ENCODE data around the gene OTULIN.
A peak's percentile ranks its signal among the peaks of the same experiment; 100 is the strongest.

The OTULIN gene

GRCh38 chr5:14664270-14665100, at the start of gene OTULIN:
OTULIN (plus strand) TSS chr5:14664718; CDS start chr5:14664826, 108 bp downstream.
- Histone ChIP-seq H3K9me3 (no peaks in the 10 kb centered on the region), H3K4me3 (peak within 1 kb of the TSS; percentile 56), H3K27me3 (ENCODE audit: low read depth) (no peaks in the 10 kb centered on the region), H3K4me1 (peaks cover 16% of the 10 kb centered on the region), H3K36me3 (replicated peaks) (no peaks in the 10 kb centered on the region)
- in situ Hi-C loops (cut with MboI; ENCODE audit: low sequenced_read_pairs), result no loop called here
- DNase-seq (ENCODE audit: low spot score in 2 of 2), result peak; percentile 80 to 85

- no peaks in the 10 kb centered on the region for H3K36me3 ChIP-seq (replicated peaks)
- no peaks in the 10 kb centered on the region for H3K9me3 ChIP-seq
- no peak for DNase-seq (ENCODE audit: low spot score in 2 of 2)
- no peaks in the 10 kb centered on the region for H3K27me3 ChIP-seq (ENCODE audit: low read depth)
- in situ Hi-C loops (cut with MboI; ENCODE audit: low sequenced_read_pairs), result no loop called here
- no peaks in the 10 kb centered on the region for H3K4me1 ChIP-seq
- no peak overlapping the region for H3K4me3 ChIP-seq
Observed at GRCh38 chr5:14615365-14615764, 49.2 kb upstream of the OTULIN start.

DNA sequence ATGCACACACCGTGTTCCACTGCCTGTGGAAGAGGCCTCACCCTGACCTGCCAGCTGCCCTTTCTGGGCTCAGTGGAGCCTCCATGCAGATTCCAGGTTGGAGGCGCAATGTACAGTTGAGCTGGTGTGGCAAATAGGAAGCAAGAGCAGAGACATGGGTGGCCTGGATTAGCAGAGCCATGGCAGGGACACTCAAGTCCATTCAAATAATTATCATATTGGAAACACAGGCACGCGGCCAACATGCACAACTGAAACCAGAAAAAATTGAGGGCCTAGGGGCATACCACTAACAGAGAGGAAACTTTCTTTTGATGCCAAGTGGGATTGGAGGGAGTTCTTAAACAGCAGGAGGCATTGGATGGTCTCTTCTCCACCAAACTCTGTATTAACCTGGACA, 47.1 kb upstream of the OTULIN start:
- H3K9me3 ChIP-seq, result no peaks in the 10 kb centered on the region
- H3K4me1 ChIP-seq, result no peaks in the 10 kb centered on the region
- in situ Hi-C loops (cut with MboI; ENCODE audit: low sequenced_read_pairs), result no loop called here
- no peak for DNase-seq (ENCODE audit: low spot score in 2 of 2)
- no peaks in the 10 kb centered on the region for H3K27me3 ChIP-seq (ENCODE audit: low read depth)
- H3K36me3 ChIP-seq (replicated peaks), result no peaks in the 10 kb centered on the region
- no peak overlapping the region for H3K4me3 ChIP-seq

DNA sequence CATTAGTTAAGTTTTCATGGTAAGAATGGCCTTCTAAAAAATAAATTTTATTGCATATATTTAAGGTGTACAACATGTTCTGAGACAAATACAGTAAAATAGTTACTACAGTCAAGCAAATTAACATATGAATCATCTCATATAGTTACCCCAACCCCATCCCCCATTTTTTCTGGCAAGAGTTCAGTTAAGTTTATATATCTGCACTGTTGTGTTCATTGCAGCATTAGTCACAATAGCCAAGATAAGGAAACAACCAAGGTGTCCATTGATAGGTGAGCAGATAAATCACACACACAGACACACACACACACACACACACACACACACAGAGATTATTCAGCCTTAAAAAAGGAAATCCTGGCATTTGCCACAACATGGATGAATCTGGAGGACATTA, 37.2 kb upstream of the OTULIN start:
- no peaks in the 10 kb centered on the region for H3K4me1 ChIP-seq
- no peak overlapping the region for H3K4me3 ChIP-seq
- no peaks in the 10 kb centered on the region for H3K27me3 ChIP-seq (ENCODE audit: low read depth)
- no peak for DNase-seq (ENCODE audit: low spot score in 2 of 2)
- in situ Hi-C loops (cut with MboI; ENCODE audit: low sequenced_read_pairs), result no loop called here
- no peaks in the 10 kb centered on the region for H3K9me3 ChIP-seq
- no peaks in the 10 kb centered on the region for H3K36me3 ChIP-seq (replicated peaks)

GRCh38 chr5:14628346-14628745, 36.2 kb upstream of the OTULIN start:
- Histone ChIP-seq H3K4me1 (no peaks in the 10 kb centered on the region), H3K9me3 (no peaks in the 10 kb centered on the region), H3K36me3 (replicated peaks) (no peaks in the 10 kb centered on the region), H3K4me3 (no peak overlapping the region), H3K27me3 (ENCODE audit: low read depth) (no peaks in the 10 kb centered on the region)
- in situ Hi-C loops (cut with MboI; ENCODE audit: low sequenced_read_pairs), result no loop called here
- DNase-seq (ENCODE audit: low spot score in 2 of 2), result peak; percentile 14 to 79

DNA sequence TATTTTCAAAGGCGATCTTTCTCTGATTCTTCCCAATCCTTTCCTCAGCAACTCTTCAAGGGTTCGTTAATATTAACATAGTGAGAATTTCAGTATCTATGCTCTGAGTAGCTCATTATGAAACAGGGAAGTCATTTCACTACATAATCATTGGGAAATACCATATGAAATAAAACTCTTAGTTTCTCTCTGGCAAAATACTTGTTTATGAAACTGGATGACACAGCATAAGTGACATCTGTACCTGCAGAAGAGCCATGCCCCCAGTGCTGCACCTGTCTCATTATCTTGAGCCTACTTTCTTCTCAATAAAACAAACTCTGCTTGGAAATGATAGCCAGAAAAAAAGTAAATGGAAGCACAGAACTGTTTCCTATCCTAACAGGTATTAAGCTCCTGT, 33.8 kb upstream of the OTULIN start:
- no peaks in the 10 kb centered on the region for H3K9me3 ChIP-seq
- H3K4me3 ChIP-seq, result no peak overlapping the region
- no peaks in the 10 kb centered on the region for H3K4me1 ChIP-seq
- in situ Hi-C loops (cut with MboI; ENCODE audit: low sequenced_read_pairs), result loop anchor here (10.0 kb wide), 1 partner anchor 266 kb away; no protein-coding TSS in a partner anchor
- DNase-seq (ENCODE audit: low spot score in 2 of 2), result no peak
- no peaks in the 10 kb centered on the region for H3K27me3 ChIP-seq (ENCODE audit: low read depth)
- H3K36me3 ChIP-seq (replicated peaks), result no peaks in the 10 kb centered on the region

DNA sequence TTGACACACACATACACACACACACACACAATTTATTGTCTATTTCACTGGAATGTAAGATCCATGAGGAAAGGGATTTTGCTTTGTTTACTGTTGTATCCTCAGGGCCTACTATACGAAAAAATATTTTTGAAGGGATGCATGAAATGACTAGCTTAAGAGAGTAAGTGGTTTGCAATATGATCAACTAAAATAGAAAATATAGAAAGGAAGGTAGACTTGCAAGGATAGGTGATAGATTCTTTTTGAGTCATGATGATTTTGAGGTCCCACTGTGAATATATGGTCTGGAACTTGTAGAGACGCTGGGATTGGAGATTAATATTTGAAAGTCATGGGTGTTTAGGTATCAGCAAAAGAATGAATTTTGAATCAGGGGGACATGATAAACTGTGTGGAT, 28.9 kb upstream of the OTULIN start:
- Histone ChIP-seq H3K9me3 (no peaks in the 10 kb centered on the region), H3K4me3 (no peak overlapping the region), H3K36me3 (replicated peaks) (no peaks in the 10 kb centered on the region), H3K4me1 (no peaks in the 10 kb centered on the region), H3K27me3 (ENCODE audit: low read depth) (no peaks in the 10 kb centered on the region)
- in situ Hi-C loops (cut with MboI; ENCODE audit: low sequenced_read_pairs), result loop anchor here (10.0 kb wide), 1 partner anchor 271 kb away; no protein-coding TSS in a partner anchor
- DNase-seq (ENCODE audit: low spot score in 2 of 2), result no peak

DNA sequence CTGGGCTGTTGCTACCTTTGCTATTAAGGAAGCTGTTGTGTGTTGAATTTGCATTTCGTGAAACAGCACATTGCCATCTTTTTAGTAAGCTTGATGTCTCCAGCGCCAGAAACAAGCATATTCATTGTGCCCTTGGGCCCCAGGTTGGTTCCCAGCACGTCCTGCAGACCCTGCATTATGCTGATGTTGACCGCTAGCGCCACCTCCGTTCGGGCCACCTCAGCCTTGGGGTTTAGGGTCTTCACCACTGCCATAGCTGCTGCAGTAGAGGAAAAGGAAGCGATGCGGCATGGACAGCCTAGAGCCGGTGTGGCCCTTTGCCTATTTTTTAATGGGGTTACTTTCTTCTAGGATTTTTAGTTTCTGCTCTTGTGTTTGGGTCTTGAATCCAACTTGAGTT, 23.8 kb upstream of the OTULIN start:
- H3K27me3 ChIP-seq (ENCODE audit: low read depth), result no peaks in the 10 kb centered on the region; the same call in 1 of the 2 replicates
- DNase-seq (ENCODE audit: low spot score in 2 of 2), result peak in 1 of 2 experiments; percentile 8
- in situ Hi-C loops (cut with MboI; ENCODE audit: low sequenced_read_pairs), result loop anchor here (10.0 kb wide), 1 partner anchor 656 kb away; no protein-coding TSS in a partner anchor
- H3K4me3 ChIP-seq, result no peak overlapping the region
- H3K36me3 ChIP-seq (replicated peaks), result no peaks in the 10 kb centered on the region
- H3K4me1 ChIP-seq, result no peaks in the 10 kb centered on the region
- no peaks in the 10 kb centered on the region for H3K9me3 ChIP-seq

DNA sequence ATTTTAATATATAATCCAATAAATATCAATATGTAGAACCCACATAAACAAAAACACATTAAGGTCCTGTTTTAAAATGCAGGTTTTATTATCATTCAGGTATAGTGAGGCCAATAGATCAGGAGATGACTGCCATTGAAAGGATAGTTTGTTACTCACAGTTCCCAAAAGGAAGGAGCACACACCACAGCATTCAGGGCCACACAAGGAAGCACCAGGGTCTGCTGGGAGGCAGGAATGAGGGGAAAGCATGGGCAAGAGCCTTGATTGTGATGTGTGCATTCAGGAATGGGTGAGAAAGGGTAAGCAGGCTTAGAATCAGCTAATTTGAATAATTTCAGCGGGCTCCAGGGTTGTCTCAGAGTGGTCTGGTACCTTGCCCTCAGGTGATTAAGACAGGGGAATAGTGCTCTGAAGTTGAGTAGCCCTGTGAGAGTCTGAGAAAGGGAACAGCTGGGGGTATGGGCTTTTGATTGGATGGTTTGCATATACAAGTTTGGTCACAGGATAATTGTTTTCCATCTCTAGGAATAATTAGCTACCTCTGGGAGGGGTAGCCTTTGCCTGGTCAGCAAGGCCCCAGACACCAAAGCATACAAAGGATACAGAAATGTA, 19.8 kb upstream of the OTULIN start:
- in situ Hi-C loops (cut with MboI; ENCODE audit: low sequenced_read_pairs), result loop anchor here (10.0 kb wide), 1 partner anchor 660 kb away; no protein-coding TSS in a partner anchor
- Histone ChIP-seq H3K4me3 (no peak overlapping the region), H3K9me3 (no peaks in the 10 kb centered on the region), H3K36me3 (replicated peaks) (no peaks in the 10 kb centered on the region), H3K27me3 (ENCODE audit: low read depth) (peaks cover 4% of the 10 kb centered on the region; the same call in 1 of the 2 replicates), H3K4me1 (no peaks in the 10 kb centered on the region)
- no peak for DNase-seq (ENCODE audit: low spot score in 2 of 2)

- no peak for DNase-seq (ENCODE audit: low spot score in 2 of 2)
- no peaks in the 10 kb centered on the region for H3K4me1 ChIP-seq
- no peaks in the 10 kb centered on the region for H3K9me3 ChIP-seq
- H3K4me3 ChIP-seq, result no peak overlapping the region
- no peaks in the 10 kb centered on the region for H3K36me3 ChIP-seq (replicated peaks)
- peaks cover 16% of the 10 kb centered on the region for H3K27me3 ChIP-seq (ENCODE audit: low read depth)
- in situ Hi-C loops (cut with MboI; ENCODE audit: low sequenced_read_pairs), result no loop called here
Observed at GRCh38 chr5:14650052-14650451, 14.5 kb upstream of the OTULIN start.

DNA sequence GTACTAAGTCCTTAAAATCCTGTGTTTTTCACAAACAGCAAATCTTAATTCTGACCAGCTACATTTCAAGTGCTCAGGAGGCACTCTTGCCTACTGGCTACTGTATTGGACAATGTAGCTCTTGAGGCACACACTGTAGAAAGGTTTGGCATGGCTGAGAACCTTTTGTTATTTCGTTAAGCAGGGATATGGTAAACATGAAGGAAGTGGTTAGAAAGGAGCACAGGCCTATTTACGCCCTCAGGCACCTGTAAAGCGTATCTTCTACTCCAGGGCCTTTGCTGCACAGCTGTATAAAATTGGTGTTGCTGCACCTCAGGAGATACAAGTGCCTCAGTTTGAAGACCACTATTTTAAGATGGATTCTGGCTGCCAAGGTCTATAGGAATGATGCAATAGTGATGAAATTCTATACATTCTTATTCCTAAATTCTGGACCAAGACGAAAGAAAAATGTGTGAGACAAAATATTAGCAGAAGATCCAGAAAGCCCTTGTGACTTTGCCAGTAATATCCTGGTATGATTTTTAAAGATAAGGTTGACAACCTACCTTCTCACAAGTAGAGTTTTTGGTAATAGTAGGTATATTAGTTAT, 9.3 kb upstream of the OTULIN start:
- H3K36me3 ChIP-seq (replicated peaks), result no peaks in the 10 kb centered on the region
- H3K4me3 ChIP-seq, result no peak overlapping the region
- no peaks in the 10 kb centered on the region for H3K9me3 ChIP-seq
- peaks cover 12% of the 10 kb centered on the region for H3K27me3 ChIP-seq (ENCODE audit: low read depth)
- no peaks in the 10 kb centered on the region for H3K4me1 ChIP-seq
- in situ Hi-C loops (cut with MboI; ENCODE audit: low sequenced_read_pairs), result no loop called here
- no peak for DNase-seq (ENCODE audit: low spot score in 2 of 2)

- H3K4me3 ChIP-seq, result no peak overlapping the region
- H3K36me3 ChIP-seq (replicated peaks), result no peaks in the 10 kb centered on the region
- in situ Hi-C loops (cut with MboI; ENCODE audit: low sequenced_read_pairs), result no loop called here
- DNase-seq (ENCODE audit: low spot score in 2 of 2), result no peak
- H3K27me3 ChIP-seq (ENCODE audit: low read depth), result peaks cover 5% of the 10 kb centered on the region; the same call in 1 of the 2 replicates
- H3K4me1 ChIP-seq, result no peaks in the 10 kb centered on the region
- no peaks in the 10 kb centered on the region for H3K9me3 ChIP-seq
Observed at GRCh38 chr5:14656898-14657297, 7.6 kb upstream of the OTULIN start.

- DNase-seq (ENCODE audit: low spot score in 2 of 2), result no peak
- H3K9me3 ChIP-seq, result no peaks in the 10 kb centered on the region
- H3K27me3 ChIP-seq (ENCODE audit: low read depth), result no peaks in the 10 kb centered on the region
- peaks cover 7% of the 10 kb centered on the region for H3K4me1 ChIP-seq
- in situ Hi-C loops (cut with MboI; ENCODE audit: low sequenced_read_pairs), result no loop called here
- no peak overlapping the region for H3K4me3 ChIP-seq
- H3K36me3 ChIP-seq (replicated peaks), result no peaks in the 10 kb centered on the region
Observed at GRCh38 chr5:14659821-14660607, 4.5 kb upstream of the OTULIN start.
